HepG2 (cell line): ENCODE data around the gene RUVBL2. TPM values are rescaled to one million over a fixed set of nuclear protein-coding genes. Genes with fewer than 3 reads are reported as not detected.

ENCODE experiments used
- ASH2L ChIP-seq: fragments of 300-600, 200-600 bp; sonication (generic); IDR thresholded peaks from 2 replicates; pipeline ENCODE4 v1.7.0; 2017; ENCODE audit warnings: low read depth, mild to moderate bottlenecking, moderate library complexity, mixed read lengths, low read length; ENCODE audit not compliant: insufficient read length
- CHCHD3 ChIP-seq: sonication (generic); formaldehyde crosslinking; IDR thresholded peaks from 2 replicates; pipeline ENCODE4 v1.8.0; 2022; ENCODE audit warnings: mild to moderate bottlenecking, missing genetic modification reagents, moderate library complexity
- CSRNP2 ChIP-seq: sonication (generic); formaldehyde crosslinking; conservative IDR thresholded peaks from 2 replicates; pipeline ENCODE4 v1.8.0; 2022; ENCODE audit warnings: low read depth, missing genetic modification reagents
- DMAP1 ChIP-seq: IDR thresholded peaks from 2 replicates; pipeline ENCODE4 v1.6.1; 2016
- GATAD1 ChIP-seq: IDR thresholded peaks from 2 replicates; pipeline ENCODE4 v1.6.1; 2016; ENCODE audit warnings: missing genetic modification reagents, missing compliant biosample characterization
- GMEB1 ChIP-seq: sonication (generic); formaldehyde crosslinking; IDR thresholded peaks from 2 replicates; pipeline ENCODE4 v1.5.1; 2020; ENCODE audit warnings: missing genetic modification reagents, mild to moderate bottlenecking, borderline replicate concordance
- MYNN ChIP-seq: sonication (generic); formaldehyde crosslinking; IDR thresholded peaks from 2 replicates; pipeline ENCODE4 v1.4.0; 2020; ENCODE audit warnings: mild to moderate bottlenecking, low read depth, missing genetic modification reagents
- MYPOP ChIP-seq: sonication (generic); formaldehyde crosslinking; IDR thresholded peaks from 2 replicates; pipeline ENCODE4 v1.8.1; 2023; ENCODE audit warnings: mild to moderate bottlenecking, moderate library complexity, missing genetic modification reagents
- NCOA5 ChIP-seq: sonication (generic); formaldehyde crosslinking; IDR thresholded peaks from 2 replicates; pipeline ENCODE4 v1.4.0; 2020; ENCODE audit warnings: missing genetic modification reagents
- PRPF4 ChIP-seq: fragments of 200-400 bp; formaldehyde crosslinking; IDR thresholded peaks from 2 replicates; pipeline ENCODE4 v1.6.1; 2016; ENCODE audit warnings: low read length, low read depth; ENCODE audit not compliant: poor library complexity, severe bottlenecking
- RNF219 ChIP-seq: sonication (generic); formaldehyde crosslinking; IDR thresholded peaks from 2 replicates; pipeline ENCODE4 v1.5.0; 2020; ENCODE audit warnings: mild to moderate bottlenecking, missing genetic modification reagents
- SNAPC5 ChIP-seq: sonication (generic); formaldehyde crosslinking; IDR thresholded peaks from 2 replicates; pipeline ENCODE4 v1.8.1; 2023; ENCODE audit warnings: mild to moderate bottlenecking, missing genetic modification reagents, borderline replicate concordance
- WIZ ChIP-seq: sonication (generic); formaldehyde crosslinking; IDR thresholded peaks from 2 replicates; pipeline ENCODE4 v1.5.1; 2020; ENCODE audit warnings: mild to moderate bottlenecking, missing genetic modification reagents
- ZBTB14 ChIP-seq: sonication (generic); formaldehyde crosslinking; IDR thresholded peaks from 2 replicates; pipeline ENCODE4 v1.4.0; 2020; ENCODE audit warnings: missing genetic modification reagents
- ZC3H13 ChIP-seq: sonication (generic); formaldehyde crosslinking; IDR thresholded peaks from 2 replicates; pipeline ENCODE4 v1.8.1; 2023; ENCODE audit warnings: mild to moderate bottlenecking, missing genetic modification reagents, moderate library complexity
- ZNF337 ChIP-seq: sonication (generic); formaldehyde crosslinking; IDR thresholded peaks from 2 replicates; pipeline ENCODE4 v1.5.1; 2020; ENCODE audit warnings: missing genetic modification reagents, low read depth, mild to moderate bottlenecking, borderline replicate concordance
- ZNF354B ChIP-seq: sonication (generic); formaldehyde crosslinking; IDR thresholded peaks from 2 replicates; pipeline ENCODE4 v1.8.0; 2022; ENCODE audit warnings: mild to moderate bottlenecking, missing genetic modification reagents
- ZNF441 ChIP-seq: sonication (generic); formaldehyde crosslinking; IDR thresholded peaks from 2 replicates; pipeline ENCODE4 v1.7.0; 2021; ENCODE audit warnings: missing genetic modification reagents, borderline replicate concordance
- ZNF780A ChIP-seq: sonication (generic); formaldehyde crosslinking; IDR thresholded peaks from 2 replicates; pipeline ENCODE4 v1.8.0; 2022; ENCODE audit warnings: mild to moderate bottlenecking, missing genetic modification reagents, moderate library complexity
- polyA plus RNA-seq, 8 experiments: library from polyadenylated mRNA; depleted of rRNA in 3 of 8; stranded (reverse) in 7 of 8; unstranded in 1 of 8; fragments of >200 nt; fragmentation: Illumina TruSeq in 4 of 8; extraction: Trizol in 4 of 8; gene quantifications; 2 replicates each; pipeline versions ENCODE4 v1.2.1 to v1.2.3, GENCODE V29; 2011 to 2016; ENCODE audit warnings: low read depth in 4 of 8, missing spikeins in 1 of 8, mixed read lengths in 1 of 8; ENCODE audit not compliant: insufficient read depth in 1 of 8
- total RNA-seq, 5 experiments: library from RNA; depleted of rRNA; stranded (reverse); fragments of >200 nt; fragmentation: Illumina TruSeq; extraction: Trizol; gene quantifications; 2 replicates each; pipeline ENCODE4 v1.2.3, GENCODE V29; 2016; ENCODE audit warnings: low read depth in 1 of 5

RUVBL2 gene
- total and polyA plus RNA-seq, 2 of the 13 experiments (the other 11 are each of a cell fraction or from before 2014, with no cell fraction given): 120 to 122 TPM

- TF ChIP-seq RNF219 (CRISPR knock-in tag) (no peak), DMAP1 (CRISPR knock-in tag) (no peak), ZC3H13 (CRISPR knock-in tag) (no peak; the same call in 1 of the 2 replicates), MYNN (CRISPR knock-in tag) (no peak), NCOA5 (CRISPR knock-in tag) (0 out of 2 replicates have a peak, but pooled peaks have one; percentile 57), ZNF354B (CRISPR knock-in tag) (no peak), MYPOP (CRISPR knock-in tag) (no peak), ZNF337 (0 out of 2 replicates have a peak, but pooled peaks have one; percentile 70), SNAPC5 (CRISPR knock-in tag) (0 out of 2 replicates have a peak, but pooled peaks have one; percentile 46), PRPF4 (no peak), ASH2L (no peak), ZBTB14 (CRISPR knock-in tag) (0 out of 2 replicates have a peak, but pooled peaks have one; percentile 25), WIZ (no peak), CSRNP2 (CRISPR knock-in tag) (no peak), CHCHD3 (no peak), GATAD1 (CRISPR knock-in tag) (peak; percentile 22; the same call in 1 of the 2 replicates), ZNF780A (CRISPR knock-in tag) (peak; percentile 77; the same call in 1 of the 2 replicates), GMEB1 (peak; percentile 42; the same call in 1 of the 2 replicates), ZNF441 (no peak)
Measured at GRCh38 chr19:48965806-48966540, 27.7 kb upstream of the RUVBL2 start (continued).
